Measurements from ENCODE around the gene DMD.

The DMD gene

GRCh38 chrX:32118832-32119231, 1092.5 kb downstream of the DMD start:
- TF ChIP-seq POLR2AphosphoS5 (IDR thresholded peaks at IDR 0.05; ENCODE audit: borderline replicate concordance, low read depth, low read length) = no peak
- TF ChIP-seq EZH2 (IDR thresholded peaks at IDR 0.05) = no peak
- no peak for TF ChIP-seq FOXP2 (optimal IDR thresholded peaks at IDR 0.05; ENCODE audit: control extremely low read depth, extremely low read length, insufficient read depth)
- Histone ChIP-seq H3K36me3 (ENCODE audit: insufficient read depth, low read length) (no peaks in the 10 kb centered on the region), H3K9me3 (ENCODE audit: low read depth, low read length) (no peaks in the 10 kb centered on the region), H3K27ac (no peak overlapping the region), H3K4me3 (no peak overlapping the region), H3K9ac (ENCODE audit: insufficient read length) (no peak overlapping the region)
- DNase-seq (ENCODE audit: low read depth, low spot score) = no peak

- DNase-seq (ENCODE audit: low read depth, low spot score) = no peak
- no peak overlapping the region for H3K27ac ChIP-seq
- H3K9ac ChIP-seq (ENCODE audit: insufficient read length) = no peak overlapping the region
- H3K36me3 ChIP-seq (ENCODE audit: insufficient read depth, low read length) = no peaks in the 10 kb centered on the region
- TF ChIP-seq POLR2AphosphoS5 (IDR thresholded peaks at IDR 0.05; ENCODE audit: borderline replicate concordance, low read depth, low read length) = no peak
- no peak for TF ChIP-seq FOXP2 (optimal IDR thresholded peaks at IDR 0.05; ENCODE audit: control extremely low read depth, extremely low read length, insufficient read depth)
- no peak for TF ChIP-seq EZH2 (IDR thresholded peaks at IDR 0.05)
- no peaks in the 10 kb centered on the region for H3K9me3 ChIP-seq (ENCODE audit: low read depth, low read length)
- no peak overlapping the region for H3K4me3 ChIP-seq
Measured at GRCh38 chrX:32116047-32116446, 1095.3 kb downstream of the DMD start.

GRCh38 chrX:32087663-32088062, 1123.7 kb downstream of the DMD start:
- H3K4me3 ChIP-seq = no peak overlapping the region
- H3K9me3 ChIP-seq (ENCODE audit: low read depth, low read length) = no peaks in the 10 kb centered on the region
- no peak for DNase-seq (ENCODE audit: low read depth, low spot score)
- no peak overlapping the region for H3K27ac ChIP-seq
- no peak overlapping the region for H3K9ac ChIP-seq (ENCODE audit: insufficient read length)
- no peaks in the 10 kb centered on the region for H3K36me3 ChIP-seq (ENCODE audit: insufficient read depth, low read length)
- TF ChIP-seq FOXP2 (optimal IDR thresholded peaks at IDR 0.05; ENCODE audit: control extremely low read depth, extremely low read length, insufficient read depth) (no peak), POLR2AphosphoS5 (IDR thresholded peaks at IDR 0.05; ENCODE audit: borderline replicate concordance, low read depth, low read length) (no peak), EZH2 (IDR thresholded peaks at IDR 0.05) (no peak)

- DNase-seq (ENCODE audit: low read depth, low spot score) = no peak
- no peaks in the 10 kb centered on the region for H3K9me3 ChIP-seq (ENCODE audit: low read depth, low read length)
- TF ChIP-seq POLR2AphosphoS5 (IDR thresholded peaks at IDR 0.05; ENCODE audit: borderline replicate concordance, low read depth, low read length) (no peak), EZH2 (IDR thresholded peaks at IDR 0.05) (no peak), FOXP2 (optimal IDR thresholded peaks at IDR 0.05; ENCODE audit: control extremely low read depth, extremely low read length, insufficient read depth) (no peak)
- no peak overlapping the region for H3K9ac ChIP-seq (ENCODE audit: insufficient read length)
- H3K27ac ChIP-seq = no peak overlapping the region
- no peak overlapping the region for H3K4me3 ChIP-seq
- H3K36me3 ChIP-seq (ENCODE audit: insufficient read depth, low read length) = no peaks in the 10 kb centered on the region
Measured at GRCh38 chrX:32084757-32085156, 1126.6 kb downstream of the DMD start.

DNA sequence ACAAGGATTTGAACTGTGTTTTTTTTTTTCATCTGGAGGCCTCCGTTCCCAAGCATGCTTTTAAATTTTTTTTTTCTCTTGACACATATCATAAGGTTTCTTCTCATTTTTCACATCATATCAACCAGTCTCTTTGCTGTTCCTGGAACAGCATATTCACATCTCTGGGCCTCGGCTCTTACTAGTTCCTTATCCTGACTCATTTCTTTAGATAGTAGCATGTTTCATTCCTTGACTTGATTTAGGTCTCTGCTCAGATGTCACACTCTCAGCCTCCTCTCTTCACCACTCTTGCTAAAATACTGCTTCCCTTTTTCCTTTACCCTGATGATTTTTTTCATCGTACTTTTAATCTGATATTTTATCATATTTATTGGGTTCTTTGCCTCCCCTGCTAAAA, 1163.1 kb downstream of the DMD start:
- Histone ChIP-seq H3K4me3 (no peak overlapping the region), H3K9ac (ENCODE audit: insufficient read length) (no peak overlapping the region), H3K9me3 (ENCODE audit: low read depth, low read length) (no peaks in the 10 kb centered on the region), H3K36me3 (ENCODE audit: insufficient read depth, low read length) (no peaks in the 10 kb centered on the region), H3K27ac (no peak overlapping the region)
- no peak for TF ChIP-seq FOXP2 (optimal IDR thresholded peaks at IDR 0.05; ENCODE audit: control extremely low read depth, extremely low read length, insufficient read depth)
- no peak for TF ChIP-seq EZH2 (IDR thresholded peaks at IDR 0.05)
- no peak for DNase-seq (ENCODE audit: low read depth, low spot score)

DNA sequence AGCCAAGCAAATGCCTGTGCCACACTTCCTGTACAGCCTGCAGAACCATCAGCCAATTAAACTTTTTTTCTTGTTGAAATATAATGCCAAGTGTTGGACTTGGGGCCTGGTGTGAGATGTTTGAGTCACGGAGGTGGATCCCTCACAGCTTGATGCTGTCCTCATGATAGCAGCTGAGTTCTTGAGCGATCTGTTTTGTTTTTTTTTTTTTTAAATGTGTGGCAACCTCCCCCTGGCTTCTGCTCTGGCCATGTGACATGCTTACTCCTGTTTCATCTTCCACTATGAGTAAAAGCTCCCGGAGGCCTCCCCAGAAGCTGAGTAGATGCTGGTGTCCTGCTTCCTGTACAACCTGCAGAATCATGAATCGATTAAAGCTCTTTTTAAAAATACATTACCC, 1166.2 kb downstream of the DMD start:
- Histone ChIP-seq H3K36me3 (ENCODE audit: insufficient read depth, low read length) (no peaks in the 10 kb centered on the region), H3K9ac (ENCODE audit: insufficient read length) (no peak overlapping the region), H3K4me3 (no peak overlapping the region), H3K27ac (no peak overlapping the region), H3K9me3 (ENCODE audit: low read depth, low read length) (no peaks in the 10 kb centered on the region)
- DNase-seq (ENCODE audit: low read depth, low spot score) = no peak
- TF ChIP-seq POLR2AphosphoS5 (IDR thresholded peaks at IDR 0.05; ENCODE audit: borderline replicate concordance, low read depth, low read length) (no peak), EZH2 (IDR thresholded peaks at IDR 0.05) (no peak), FOXP2 (optimal IDR thresholded peaks at IDR 0.05; ENCODE audit: control extremely low read depth, extremely low read length, insufficient read depth) (no peak)

DNA sequence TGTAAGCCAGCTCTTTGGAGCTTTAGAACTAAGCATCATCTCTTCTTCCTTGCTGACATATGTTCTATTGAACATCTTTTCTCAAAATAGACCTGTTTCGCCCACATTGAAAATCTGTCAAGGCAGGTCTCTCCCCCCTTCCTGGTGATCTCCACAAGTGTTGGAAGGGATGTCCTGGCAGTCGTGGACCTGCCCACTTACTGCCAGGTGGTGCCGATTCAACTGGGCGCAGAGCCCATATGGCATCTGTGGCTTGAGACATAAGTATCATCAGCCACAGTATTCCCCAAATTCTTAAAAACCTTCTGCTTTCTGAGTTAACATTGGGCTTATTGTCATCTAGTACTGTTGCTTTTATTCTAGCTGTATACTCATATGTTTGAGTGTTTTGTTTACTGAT, 1170.2 kb downstream of the DMD start:
- Histone ChIP-seq H3K36me3 (ENCODE audit: insufficient read depth, low read length) (no peaks in the 10 kb centered on the region), H3K27ac (no peak overlapping the region), H3K9ac (ENCODE audit: insufficient read length) (no peak overlapping the region), H3K4me3 (no peak overlapping the region), H3K9me3 (ENCODE audit: low read depth, low read length) (no peaks in the 10 kb centered on the region)
- DNase-seq (ENCODE audit: low read depth, low spot score) = no peak
- TF ChIP-seq FOXP2 (optimal IDR thresholded peaks at IDR 0.05; ENCODE audit: control extremely low read depth, extremely low read length, insufficient read depth) (no peak), EZH2 (IDR thresholded peaks at IDR 0.05) (no peak), POLR2AphosphoS5 (IDR thresholded peaks at IDR 0.05; ENCODE audit: borderline replicate concordance, low read depth, low read length) (no peak)

DNA sequence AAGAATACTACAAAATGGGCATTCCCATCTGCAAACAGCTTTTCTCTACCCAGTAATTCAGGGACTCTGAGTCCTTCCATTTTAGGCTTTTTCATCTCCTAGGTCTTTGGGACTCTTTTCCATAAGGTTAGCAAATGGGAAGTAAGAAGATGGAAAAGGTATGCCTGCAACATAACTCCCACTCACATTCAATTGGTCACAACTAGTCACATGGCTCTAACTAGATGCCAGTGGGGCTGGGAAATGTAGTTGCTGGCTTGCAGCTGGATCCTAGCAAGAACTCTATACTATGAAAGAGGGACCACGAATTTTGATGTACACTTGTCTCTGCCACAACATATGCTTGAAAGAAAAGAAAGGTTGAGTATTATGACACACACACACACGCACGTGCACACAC, 1184.6 kb downstream of the DMD start:
- no peaks in the 10 kb centered on the region for H3K36me3 ChIP-seq (ENCODE audit: insufficient read depth, low read length)
- DNase-seq (ENCODE audit: low read depth, low spot score) = no peak
- TF ChIP-seq POLR2AphosphoS5 (IDR thresholded peaks at IDR 0.05; ENCODE audit: borderline replicate concordance, low read depth, low read length) (no peak), EZH2 (IDR thresholded peaks at IDR 0.05) (no peak), FOXP2 (optimal IDR thresholded peaks at IDR 0.05; ENCODE audit: control extremely low read depth, extremely low read length, insufficient read depth) (no peak)
- no peaks in the 10 kb centered on the region for H3K9me3 ChIP-seq (ENCODE audit: low read depth, low read length)
- no peak overlapping the region for H3K9ac ChIP-seq (ENCODE audit: insufficient read length)
- no peak overlapping the region for H3K4me3 ChIP-seq
- H3K27ac ChIP-seq = no peak overlapping the region

- no peaks in the 10 kb centered on the region for H3K9me3 ChIP-seq (ENCODE audit: low read depth, low read length)
- DNase-seq (ENCODE audit: low read depth, low spot score) = no peak
- H3K36me3 ChIP-seq (ENCODE audit: insufficient read depth, low read length) = no peaks in the 10 kb centered on the region
- no peak overlapping the region for H3K27ac ChIP-seq
- TF ChIP-seq EZH2 (IDR thresholded peaks at IDR 0.05) (no peak), FOXP2 (optimal IDR thresholded peaks at IDR 0.05; ENCODE audit: control extremely low read depth, extremely low read length, insufficient read depth) (no peak), POLR2AphosphoS5 (IDR thresholded peaks at IDR 0.05; ENCODE audit: borderline replicate concordance, low read depth, low read length) (no peak)
- H3K4me3 ChIP-seq = no peak overlapping the region
- no peak overlapping the region for H3K9ac ChIP-seq (ENCODE audit: insufficient read length)
Measured at GRCh38 chrX:32024072-32024471, 1187.3 kb downstream of the DMD start.
